ENCODE measurements around the gene C12orf57.

The C12orf57 gene

GRCh38 chr12:6934110-6934509 lies 9.7 kb upstream of the C12orf57 start:
- Histone ChIP-seq H3K4me2 (ENCODE audit: low read length) (peak overlapping the region; percentile 8), H3K79me2 (peaks cover 19% of the 10 kb centered on the region), H3K27ac (peak overlapping the region; percentile 66), H3K9me3 (ENCODE audit: control insufficient read depth, low read length) (no peaks in the 10 kb centered on the region), H3K4me3 (ENCODE audit: low read depth, low read length) (peak overlapping the region; percentile 3), H3K36me3 (ENCODE audit: control insufficient read depth, insufficient read depth, low read length) (no peaks in the 10 kb centered on the region), H3K4me1 (peaks cover 31% of the 10 kb centered on the region), H3K9ac (no peak overlapping the region), H3K27me3 (ENCODE audit: control insufficient read depth, insufficient read depth, low read length) (no peaks in the 10 kb centered on the region), H2AFZ (no peak overlapping the region)
- TF ChIP-seq CTCF (IDR thresholded peaks at IDR 0.05): no peak

- H3K4me1 ChIP-seq: peaks cover 24% of the 10 kb centered on the region
- H3K27ac ChIP-seq: no peak overlapping the region
- H3K9me3 ChIP-seq (ENCODE audit: control insufficient read depth, low read length): no peaks in the 10 kb centered on the region
- no peak overlapping the region for H3K4me2 ChIP-seq (ENCODE audit: low read length)
- no peak overlapping the region for H2AFZ ChIP-seq
- H3K27me3 ChIP-seq (ENCODE audit: control insufficient read depth, insufficient read depth, low read length): no peaks in the 10 kb centered on the region
- TF ChIP-seq CTCF (IDR thresholded peaks at IDR 0.05): no peak
- H3K79me2 ChIP-seq: peaks cover 10% of the 10 kb centered on the region
- H3K9ac ChIP-seq: no peak overlapping the region
- no peaks in the 10 kb centered on the region for H3K36me3 ChIP-seq (ENCODE audit: control insufficient read depth, insufficient read depth, low read length)
- H3K4me3 ChIP-seq (ENCODE audit: low read depth, low read length): no peak overlapping the region
Measured at GRCh38 chr12:6935371-6936193, 8.2 kb upstream of the C12orf57 start.

- H3K27ac ChIP-seq: no peak overlapping the region
- peaks cover 24% of the 10 kb centered on the region for H3K4me1 ChIP-seq
Measured at GRCh38 chr12:6936194-6936635, 7.6 kb upstream of the C12orf57 start.

GRCh38 chr12:6936636-6937480 lies 7.0 kb upstream of the C12orf57 start:
- H3K4me2 ChIP-seq (ENCODE audit: low read length): peak overlapping the region; percentile 88
- H2AFZ ChIP-seq: peak overlapping the region; percentile 55
- H3K4me3 ChIP-seq (ENCODE audit: low read depth, low read length): peak overlapping the region; percentile 54
- TF ChIP-seq CTCF (IDR thresholded peaks at IDR 0.05): no peak
- H3K36me3 ChIP-seq (ENCODE audit: control insufficient read depth, insufficient read depth, low read length): no peaks in the 10 kb centered on the region
- H3K9me3 ChIP-seq (ENCODE audit: control insufficient read depth, low read length): no peaks in the 10 kb centered on the region
- peaks cover 7% of the 10 kb centered on the region for H3K79me2 ChIP-seq
- peaks cover 24% of the 10 kb centered on the region for H3K4me1 ChIP-seq
- H3K27ac ChIP-seq: peak overlapping the region; percentile 79
- no peaks in the 10 kb centered on the region for H3K27me3 ChIP-seq (ENCODE audit: control insufficient read depth, insufficient read depth, low read length)
- no peak overlapping the region for H3K9ac ChIP-seq

More at GRCh38 chr12:6936194-6936635, 7.6 kb upstream of the C12orf57 start:
- Histone ChIP-seq H2AFZ (no peak overlapping the region), H3K4me3 (ENCODE audit: low read depth, low read length) (no peak overlapping the region), H3K4me2 (ENCODE audit: low read length) (no peak overlapping the region), H3K79me2 (peaks cover 7% of the 10 kb centered on the region), H3K36me3 (ENCODE audit: control insufficient read depth, insufficient read depth, low read length) (no peaks in the 10 kb centered on the region), H3K9ac (no peak overlapping the region), H3K27me3 (ENCODE audit: control insufficient read depth, insufficient read depth, low read length) (no peaks in the 10 kb centered on the region), H3K9me3 (ENCODE audit: control insufficient read depth, low read length) (no peaks in the 10 kb centered on the region)
- no peak for TF ChIP-seq CTCF (IDR thresholded peaks at IDR 0.05)
